Measurements from ENCODE around the gene ZNF888.
"Not testable (repeated sequence)": the region's sequence is repeated elsewhere in the genome, so short reads cannot be mapped to it uniquely, and the experiment has no call there.

The ZNF888 gene

GRCh38 chr19:52922841-52923777 is at the start of gene ZNF888:
TSS of gene ZNF888 (minus strand) at chr19:52923428. CDS start at chr19:52917873, 5,555 bp downstream.
- peak; percentile 73 for DNase-seq

GRCh38 chr19:52967772-52968171 is 44.5 kb upstream of the ZNF888 start:
- DNase-seq, result no peak

- DNase-seq, result no peak
These were observed 40.0 kb upstream of the ZNF888 start for GRCh38 chr19:52963247-52963618.

- DNase-seq, result peak; percentile 94
These were observed 39.4 kb upstream of the ZNF888 start, which contains the start of gene ZNF816 for GRCh38 chr19:52962394-52963246. TSS of gene ZNF816 (minus strand) at chr19:52962881. CDS start at chr19:52956089, 6,792 bp downstream.

GRCh38 chr19:52961981-52962380 is 38.8 kb upstream of the ZNF888 start:
- no peak for DNase-seq

- DNase-seq, result no peak
These were observed 36.5 kb upstream of the ZNF888 start for GRCh38 chr19:52959613-52960295.

GRCh38 chr19:52957591-52957990 is 34.4 kb upstream of the ZNF888 start:
- DNase-seq, result no peak

- no peak for DNase-seq
These were observed 33.7 kb upstream of the ZNF888 start for GRCh38 chr19:52956917-52957316.

GRCh38 chr19:52949422-52949821 is 26.2 kb upstream of the ZNF888 start:
- DNase-seq, result no peak

- no peak for DNase-seq
These were observed 25.0 kb upstream of the ZNF888 start for GRCh38 chr19:52948025-52948770.

- no peak for DNase-seq
These were observed 23.4 kb upstream of the ZNF888 start for GRCh38 chr19:52946322-52947310.

- no peak for DNase-seq
These were observed 22.6 kb upstream of the ZNF888 start for GRCh38 chr19:52945652-52946321.

- not testable (repeated sequence) for DNase-seq
These were observed 21.7 kb upstream of the ZNF888 start for GRCh38 chr19:52944703-52945493.

GRCh38 chr19:52943884-52944643 is 20.8 kb upstream of the ZNF888 start:
- DNase-seq, result no peak

GRCh38 chr19:52943134-52943883 is 20.1 kb upstream of the ZNF888 start:
- DNase-seq, result no peak

GRCh38 chr19:52942386-52943133 is 19.3 kb upstream of the ZNF888 start:
- DNase-seq, result peak; percentile 81

GRCh38 chr19:52941941-52942385 is 18.7 kb upstream of the ZNF888 start:
- DNase-seq, result peak; percentile 14

Data from fibroblast of upper back skin (primary cell).